Mesangial cell (primary cell): Measurements from ENCODE around the gene SNRNP200. TPM values are rescaled to one million over a fixed set of nuclear protein-coding genes. Genes with fewer than 3 reads are reported as not detected.

ENCODE experiments used
- total RNA-seq: library from RNA; depleted of rRNA; stranded (reverse); fragments of >200 nt; gene quantifications from 2 replicates; pipeline ENCODE4 v1.2.3, GENCODE V29; 2015

SNRNP200 gene
- total RNA-seq = 96.6 and 102 TPM in 2 replicates

DNA sequence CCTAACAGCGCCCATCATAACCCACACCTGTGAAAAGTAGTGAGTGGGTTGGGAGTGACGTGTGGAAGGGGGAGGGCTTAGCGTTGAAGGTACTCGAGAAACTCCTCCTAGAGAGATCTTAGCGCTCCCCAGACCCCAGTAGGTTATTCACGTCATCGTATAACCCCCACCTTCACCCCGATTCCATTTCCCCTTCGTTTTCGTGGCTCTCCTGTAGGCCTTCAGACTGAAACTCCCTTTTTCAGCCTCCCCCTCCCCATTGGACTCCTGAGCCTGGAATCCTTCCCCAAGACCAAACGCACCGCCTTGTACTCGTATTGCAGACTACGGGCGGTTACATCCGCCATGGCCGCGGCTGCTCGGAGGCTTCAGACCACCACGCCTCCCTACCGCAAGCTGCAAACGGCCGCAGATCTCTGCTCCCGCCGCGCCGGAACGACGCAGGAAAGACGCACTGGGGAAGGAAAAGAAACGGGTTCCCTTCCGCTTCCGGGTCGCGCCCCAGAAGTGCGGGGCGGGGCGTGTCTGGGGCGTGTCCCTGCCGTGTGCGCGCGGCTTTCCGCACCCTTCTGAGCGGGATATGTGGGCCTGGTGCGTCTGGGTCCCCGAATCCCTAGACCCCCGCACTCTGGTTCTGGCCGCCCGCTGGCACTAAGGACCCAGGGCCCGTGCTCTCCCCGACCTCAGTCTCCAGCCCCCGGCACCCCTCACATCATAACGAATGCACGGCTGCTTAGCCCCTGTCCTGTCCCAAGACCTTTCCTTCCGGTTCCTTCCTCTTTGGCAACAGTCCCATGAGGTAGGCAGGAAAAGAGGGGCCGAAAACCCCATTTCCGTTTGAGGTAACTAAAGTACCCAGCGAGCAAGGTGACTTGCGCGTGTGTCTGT lies at the start of gene SNRNP200:
Gene SNRNP200, minus strand, starts transcription at position 456 of the 888 bp plus-strand sequence. Its CDS starts 109 bp downstream, at position 347.

GRCh38 chr2:96325041-96325883 lies 19.9 kb upstream of the SNRNP200 start, which contains the start of gene ITPRIPL1:
TSS of gene ITPRIPL1 (plus strand) at chr2:96325317. CDS start at chr2:96325840, 523 bp downstream.

GRCh38 chr2:96265840-96266679 lies 39.3 kb downstream of the SNRNP200 start, which contains the start of the genes CIAO1 and TMEM127:
TSS of gene CIAO1 (plus strand) at chr2:96266225. CDS start at chr2:96266351, 126 bp downstream.
TSS of gene TMEM127 (minus strand) at chr2:96265997. CDS start at chr2:96265381, 616 bp downstream.

Other genes starting within 250 kb of the SNRNP200 start
- gene ADRA2B, start 189.0 kb downstream of the SNRNP200 start, total RNA-seq = not detected in 2 replicates
- gene ASTL, start 167.0 kb downstream of the SNRNP200 start, total RNA-seq = not detected in 2 replicates
- 2.1 and 3.8 TPM in 2 replicates for gene DUSP2, start 160.1 kb downstream of the SNRNP200 start, total RNA-seq
- 58.4 and 93.5 TPM in 2 replicates for gene STARD7, start 96.7 kb downstream of the SNRNP200 start, total RNA-seq
- gene TMEM127, start 39.5 kb downstream of the SNRNP200 start, total RNA-seq = 27.4 and 45.1 TPM in 2 replicates
- gene CIAO1, start 39.3 kb downstream of the SNRNP200 start, total RNA-seq = 94.4 and 118 TPM in 2 replicates
- gene ITPRIPL1, start 19.8 kb upstream of the SNRNP200 start, total RNA-seq = 5.5 and 5.7 TPM in 2 replicates
- 1.1 and 52.6 TPM in 2 replicates for gene NCAPH, start 30.2 kb upstream of the SNRNP200 start, total RNA-seq
- gene NEURL3, start 199.8 kb upstream of the SNRNP200 start, total RNA-seq = 0.49 and 4.2 TPM in 2 replicates
- 19.1 and 26.6 TPM in 2 replicates for gene ARID5A, start 231.2 kb upstream of the SNRNP200 start, total RNA-seq